Peyer's patch (tissue), 4 donors: Measurements from ENCODE around the gene PCSK1N. TPM values are rescaled to one million over a fixed set of nuclear protein-coding genes. Genes with fewer than 3 reads are reported as not detected.

Source experiments
- DNase-seq, 3 donors: peaks; one replicate each; pipeline ENCODE4 v3.0.0-alpha.2; 2017 to 2019
- H3K27ac ChIP-seq, 4 donors: fragments of 200-600 bp; sonication (generic); one replicate each; pipeline ENCODE4 v1.5.1; 2016 to 2019
- H3K27me3 ChIP-seq, 2 donors: fragments of 200-600 bp; sonication (generic); one replicate each; pipeline ENCODE4 v1.5.1; 2019
- H3K36me3 ChIP-seq, 3 donors: fragments of 200-600 bp; sonication (generic); one replicate each; pipeline ENCODE4 v1.5.1; 2016 to 2019
- H3K4me1 ChIP-seq, 4 donors: fragments of 200-600 bp; sonication (generic); one replicate each; pipeline ENCODE4 v1.5.1; 2016 to 2019
- H3K4me3 ChIP-seq, 4 donors: fragments of 200-600 bp; sonication (generic); 1 replicate in 3 of 4; 2 replicates in 1 of 4; pipeline ENCODE4 v1.5.1; 2016 to 2019; ENCODE audit warnings: mild to moderate bottlenecking in 1 of 4
- H3K9me3 ChIP-seq, 4 donors: fragments of 200-600 bp; sonication (generic); one replicate each; pipeline ENCODE4 v1.5.1; 2016 to 2019; ENCODE audit warnings: mild to moderate bottlenecking in 1 of 4
- POLR2A ChIP-seq, 2 donors: fragments of 450-650 bp; IDR thresholded peaks; one replicate each; pipeline ENCODE4 v1.5.1; 2017; ENCODE audit warnings: antibody characterized with exemption in 2 of 2, mild to moderate bottlenecking in 2 of 2, moderate library complexity in 2 of 2
- total RNA-seq, 4 donors: library from RNA; depleted of rRNA; stranded (reverse); fragments of >200 nt; gene quantifications; one replicate each; pipeline ENCODE4 v1.1.0, GENCODE V29; 2016
- TF ChIP-seq, protein P1 (sequence below), 6 experiments: fragments of 450-650 bp in 4 of 6; fragments of 200-600 bp in 2 of 6; sonication (generic) in 1 of 6; IDR thresholded peaks; one replicate each; pipeline ENCODE4 v1.5.1; 2017 to 2019; ENCODE audit warnings: antibody characterized with exemption in 6 of 6, mild to moderate bottlenecking in 3 of 6, moderate library complexity in 1 of 6

PCSK1N gene
- total RNA-seq, 4 donors from 2014 or later, result 19.0 to 49.2 (median 33.5) TPM; not detected in 1

DNA sequence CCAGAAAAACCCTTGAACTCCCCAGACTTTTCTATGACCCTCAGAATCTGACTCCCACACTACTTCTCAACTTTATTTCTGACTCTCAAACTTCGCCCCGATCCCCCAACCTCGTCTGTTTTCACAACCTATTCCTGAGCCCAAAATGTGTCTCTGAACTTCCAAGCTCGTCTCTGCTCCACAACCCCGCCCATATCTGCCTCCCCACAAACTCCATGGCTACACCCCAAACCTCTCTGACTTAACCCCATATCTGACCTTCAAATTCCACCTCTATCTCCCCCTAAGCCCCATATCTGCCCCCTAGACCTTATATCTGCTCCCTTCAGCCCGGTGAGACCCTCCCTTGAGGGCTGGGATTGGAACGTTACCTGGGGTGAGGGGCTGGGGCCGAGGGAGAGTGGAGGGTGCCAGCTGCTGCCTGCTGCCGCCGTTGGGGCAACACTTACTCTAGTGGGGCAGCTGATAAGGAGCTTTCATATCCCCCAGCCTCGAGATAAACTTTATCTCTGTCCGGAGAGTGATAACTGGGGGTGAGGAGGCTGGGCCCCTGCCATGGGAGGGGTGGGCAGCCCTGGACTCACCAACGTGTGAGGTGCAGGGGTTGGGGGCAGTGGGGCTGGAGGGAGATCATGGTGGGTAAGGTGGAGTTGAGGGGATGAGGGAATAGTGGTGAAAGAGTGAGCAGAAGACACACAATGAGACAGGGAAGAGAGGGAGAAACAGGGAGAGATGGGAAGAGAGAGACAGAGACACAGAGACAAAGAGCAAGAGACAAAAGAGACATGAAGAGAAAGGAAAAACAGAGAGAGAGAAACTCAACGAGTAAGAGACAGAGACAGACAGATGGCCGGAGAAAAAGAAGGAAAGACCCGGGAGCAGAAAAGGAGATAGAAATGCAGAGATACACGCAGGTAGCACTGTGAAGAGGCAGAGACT lies 47.6 kb downstream of the PCSK1N start:
- no peak for TF ChIP-seq POLR2A (IDR thresholded peaks at IDR 0.05)
- TF ChIP-seq, protein P1, sequence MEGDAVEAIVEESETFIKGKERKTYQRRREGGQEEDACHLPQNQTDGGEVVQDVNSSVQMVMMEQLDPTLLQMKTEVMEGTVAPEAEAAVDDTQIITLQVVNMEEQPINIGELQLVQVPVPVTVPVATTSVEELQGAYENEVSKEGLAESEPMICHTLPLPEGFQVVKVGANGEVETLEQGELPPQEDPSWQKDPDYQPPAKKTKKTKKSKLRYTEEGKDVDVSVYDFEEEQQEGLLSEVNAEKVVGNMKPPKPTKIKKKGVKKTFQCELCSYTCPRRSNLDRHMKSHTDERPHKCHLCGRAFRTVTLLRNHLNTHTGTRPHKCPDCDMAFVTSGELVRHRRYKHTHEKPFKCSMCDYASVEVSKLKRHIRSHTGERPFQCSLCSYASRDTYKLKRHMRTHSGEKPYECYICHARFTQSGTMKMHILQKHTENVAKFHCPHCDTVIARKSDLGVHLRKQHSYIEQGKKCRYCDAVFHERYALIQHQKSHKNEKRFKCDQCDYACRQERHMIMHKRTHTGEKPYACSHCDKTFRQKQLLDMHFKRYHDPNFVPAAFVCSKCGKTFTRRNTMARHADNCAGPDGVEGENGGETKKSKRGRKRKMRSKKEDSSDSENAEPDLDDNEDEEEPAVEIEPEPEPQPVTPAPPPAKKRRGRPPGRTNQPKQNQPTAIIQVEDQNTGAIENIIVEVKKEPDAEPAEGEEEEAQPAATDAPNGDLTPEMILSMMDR (IDR thresholded peaks at IDR 0.05), result no peak
- H3K36me3 ChIP-seq, result no peaks in the 10 kb centered on the region
- no peak overlapping the region for H3K27ac ChIP-seq
- no peaks in the 10 kb centered on the region for H3K9me3 ChIP-seq
- DNase-seq, result no peak
- no peaks in the 10 kb centered on the region for H3K4me1 ChIP-seq
- H3K27me3 ChIP-seq, result no peaks in the 10 kb centered on the region
- no peak overlapping the region for H3K4me3 ChIP-seq

DNA sequence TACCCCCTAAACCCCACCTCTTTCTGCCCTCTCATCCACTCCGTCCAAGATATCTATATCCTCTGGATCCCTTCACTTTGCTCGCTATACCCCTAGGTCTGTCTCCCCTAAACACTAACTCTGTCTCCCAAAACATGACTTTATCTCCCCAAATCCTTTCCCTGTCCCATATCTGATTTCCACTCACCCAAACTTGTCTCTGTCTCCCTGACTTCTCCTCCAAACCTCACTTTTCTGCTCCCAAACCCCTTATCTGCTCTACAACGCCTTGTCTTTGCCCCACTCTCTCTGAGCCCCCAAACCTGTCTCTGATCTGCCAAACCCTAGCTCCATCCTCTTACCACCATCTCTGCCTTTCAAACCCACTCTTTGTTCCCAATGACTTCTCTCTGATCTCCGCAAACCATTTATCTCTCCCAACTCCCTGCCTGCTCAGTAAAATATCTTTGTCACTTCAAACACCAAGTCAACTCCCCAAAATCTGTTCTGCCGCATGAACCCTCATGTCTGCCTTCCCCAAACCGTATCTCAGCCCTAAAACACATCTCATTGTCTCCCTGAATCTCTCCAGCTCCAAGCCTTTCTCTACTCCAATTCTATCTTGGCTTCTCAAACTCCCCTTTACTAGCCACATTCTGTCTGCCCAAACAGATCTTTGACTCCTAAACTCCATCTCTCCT lies 48.4 kb downstream of the PCSK1N start:
- TF ChIP-seq, protein P1 (IDR thresholded peaks at IDR 0.05), result no peak
- TF ChIP-seq POLR2A (IDR thresholded peaks at IDR 0.05), result no peak
- Histone ChIP-seq H3K27ac (no peak overlapping the region), H3K4me1 (no peaks in the 10 kb centered on the region), H3K27me3 (no peaks in the 10 kb centered on the region), H3K9me3 (no peaks in the 10 kb centered on the region), H3K36me3 (no peaks in the 10 kb centered on the region), H3K4me3 (no peak overlapping the region)
- no peak for DNase-seq

DNA sequence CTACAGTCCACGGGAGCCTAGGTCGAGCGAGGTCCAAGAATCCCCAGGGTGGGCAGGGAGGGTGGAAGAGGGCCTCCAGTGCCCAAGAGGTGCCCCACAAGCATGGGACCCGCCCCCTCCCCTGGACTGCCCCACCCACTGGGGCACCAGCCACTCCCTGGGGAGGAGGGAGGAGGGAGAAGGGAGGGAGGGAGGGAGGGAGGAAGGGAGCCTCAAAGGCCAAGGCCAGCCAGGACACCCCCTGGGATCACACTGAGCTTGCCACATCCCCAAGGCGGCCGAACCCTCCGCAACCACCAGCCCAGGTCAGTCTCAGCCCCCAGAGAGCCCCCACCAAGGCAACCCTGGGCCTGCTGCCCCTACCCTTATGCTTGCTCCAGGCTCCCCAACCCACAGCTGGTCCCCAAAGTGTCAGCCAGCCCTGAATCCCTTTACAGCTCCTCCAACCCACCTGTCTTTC lies 49.0 kb downstream of the PCSK1N start, which contains the start of gene GATA1:
Gene GATA1, plus strand, starts transcription at position 250 of the 460 bp plus-strand sequence. CDS start 4,520 bp downstream, outside the sequence.
- no peaks in the 10 kb centered on the region for H3K9me3 ChIP-seq
- H3K4me3 ChIP-seq, result no peak within 1 kb of the TSS
- no peaks in the 10 kb centered on the region for H3K4me1 ChIP-seq
- H3K27me3 ChIP-seq, result no peaks in the 10 kb centered on the region
- DNase-seq, result no peak
- no peak for TF ChIP-seq POLR2A (IDR thresholded peaks at IDR 0.05)
- TF ChIP-seq, protein P1 (IDR thresholded peaks at IDR 0.05), result no peak
- no peak within 1 kb of the TSS for H3K27ac ChIP-seq
- H3K36me3 ChIP-seq, result no peaks in the 10 kb centered on the region

DNA sequence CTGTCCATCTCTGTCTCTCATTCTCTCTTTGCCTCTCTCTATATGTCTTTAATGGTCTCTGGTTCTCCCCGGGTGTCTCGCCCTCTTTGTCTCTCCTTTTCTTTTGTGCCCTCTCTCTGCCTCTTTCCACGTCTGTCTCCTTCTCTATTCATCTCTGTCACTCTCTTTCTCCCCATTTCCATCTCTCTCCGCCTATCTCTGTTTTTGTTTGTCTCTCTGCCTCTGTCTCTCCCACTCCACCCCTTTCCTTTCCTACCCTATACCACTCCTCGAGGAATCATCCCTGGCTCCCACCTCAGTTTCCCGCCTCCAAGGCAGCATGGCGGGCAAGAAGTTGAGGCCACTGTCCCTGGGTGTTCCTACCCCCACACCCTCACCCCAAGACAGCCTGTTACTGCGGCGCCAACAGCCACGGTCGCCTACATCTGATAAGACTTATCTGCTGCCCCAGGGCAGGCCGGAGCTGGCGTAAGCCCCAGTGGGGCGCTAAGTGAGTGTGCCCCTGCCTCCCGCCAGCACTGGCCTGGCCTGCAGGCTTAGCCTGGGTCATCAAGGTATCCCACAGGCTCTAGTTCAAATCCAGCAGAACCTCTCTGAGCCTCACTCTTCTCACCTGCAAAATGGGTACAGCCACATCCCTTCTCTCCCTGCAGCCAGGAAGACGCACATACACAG lies 49.7 kb downstream of the PCSK1N start:
- TF ChIP-seq, protein P1 (IDR thresholded peaks at IDR 0.05), result no peak
- TF ChIP-seq POLR2A (IDR thresholded peaks at IDR 0.05), result no peak
- Histone ChIP-seq H3K4me3 (no peak overlapping the region), H3K27ac (no peak overlapping the region), H3K27me3 (no peaks in the 10 kb centered on the region), H3K4me1 (no peaks in the 10 kb centered on the region), H3K36me3 (no peaks in the 10 kb centered on the region), H3K9me3 (no peaks in the 10 kb centered on the region)
- DNase-seq, result no peak

DNA sequence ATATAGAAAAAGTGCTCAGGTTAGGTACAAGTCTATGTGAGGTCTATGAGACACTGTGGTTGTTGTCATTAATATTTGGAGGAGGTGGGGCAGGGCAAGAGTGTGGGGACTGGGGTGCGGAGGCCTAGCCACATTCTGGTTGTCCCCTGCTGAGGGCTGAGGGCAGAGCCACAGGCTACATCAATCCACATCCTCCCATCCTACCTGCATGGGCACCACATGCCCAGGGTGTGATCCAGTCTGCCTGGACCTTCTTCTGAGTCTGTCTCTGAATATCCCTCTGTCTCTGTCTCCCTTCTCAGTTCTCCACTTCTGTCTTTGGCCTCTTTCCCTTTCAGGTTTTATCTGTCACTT lies 50.2 kb downstream of the PCSK1N start:
- no peak for TF ChIP-seq POLR2A (IDR thresholded peaks at IDR 0.05)
- TF ChIP-seq, protein P1 (IDR thresholded peaks at IDR 0.05), result no peak
- no peak overlapping the region for H3K4me3 ChIP-seq
- H3K4me1 ChIP-seq, result no peaks in the 10 kb centered on the region
- no peaks in the 10 kb centered on the region for H3K36me3 ChIP-seq
- no peaks in the 10 kb centered on the region for H3K9me3 ChIP-seq
- no peaks in the 10 kb centered on the region for H3K27me3 ChIP-seq
- no peak overlapping the region for H3K27ac ChIP-seq
- no peak for DNase-seq
